Activated T-cell treated with anti-CD3 and anti-CD28 coated beads, Interleukin-2, amount 50 U/mL, for 24 hours (primary cell): ENCODE measurements around the gene PLEKHM3.
"Not testable (repeated sequence)": the region's sequence is repeated elsewhere in the genome, so short reads cannot be mapped to it uniquely, and the experiment has no call there.

ENCODE experiments used
- DNase-seq: peaks from one replicate; pipeline ENCODE4 v3.0.0-alpha.2; 2020
- H3K27ac Mint-ChIP-seq: 2 replicates; pipeline ENCODE4 v1.8.0; 2020; ENCODE audit warnings: mild to moderate bottlenecking, mixed read lengths
- H3K27me3 Mint-ChIP-seq: 2 replicates; pipeline ENCODE4 v1.8.0; 2020; ENCODE audit warnings: mixed read lengths
- H3K36me3 Mint-ChIP-seq: 2 replicates; pipeline ENCODE4 v1.8.0; 2020; ENCODE audit warnings: low read depth, mixed read lengths
- H3K4me1 Mint-ChIP-seq: 2 replicates; pipeline ENCODE4 v1.8.0; 2020; ENCODE audit warnings: low read depth, mixed read lengths
- H3K4me3 Mint-ChIP-seq: 2 replicates; pipeline ENCODE4 v1.8.0; 2020; ENCODE audit warnings: mild to moderate bottlenecking, moderate library complexity, mixed read lengths
- H3K9me3 Mint-ChIP-seq: 2 replicates; pipeline ENCODE4 v1.8.0; 2020; ENCODE audit warnings: mixed read lengths

Gene PLEKHM3

DNA sequence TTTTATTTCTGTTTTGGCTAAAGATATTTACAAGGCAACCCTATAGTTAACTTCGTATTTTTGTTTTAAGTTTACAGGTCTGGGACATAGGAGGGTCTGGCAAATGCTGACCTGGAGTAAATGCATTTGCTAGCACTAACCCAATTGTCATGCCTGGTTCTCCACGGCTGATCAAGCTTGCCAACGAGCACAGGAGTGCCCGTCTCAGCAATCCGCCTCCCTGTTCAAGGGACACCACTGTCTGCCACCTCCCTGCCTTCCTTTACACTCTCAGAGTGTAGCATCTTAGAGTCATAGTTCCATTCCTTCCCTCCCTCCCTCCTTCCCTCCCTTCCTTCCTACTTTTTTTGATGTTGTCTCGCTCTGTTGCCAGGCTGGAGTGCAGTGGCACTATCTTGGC lies 104.6 kb downstream of the PLEKHM3 start:
- H3K9me3 Mint-ChIP-seq: no peaks in the 10 kb centered on the region
- no peak for DNase-seq
- no peak overlapping the region for H3K4me3 Mint-ChIP-seq
- H3K27me3 Mint-ChIP-seq: no peaks in the 10 kb centered on the region
- H3K36me3 Mint-ChIP-seq: peaks cover 9% of the 10 kb centered on the region
- H3K4me1 Mint-ChIP-seq: peaks cover 10% of the 10 kb centered on the region
- H3K27ac Mint-ChIP-seq: no peak overlapping the region

DNA sequence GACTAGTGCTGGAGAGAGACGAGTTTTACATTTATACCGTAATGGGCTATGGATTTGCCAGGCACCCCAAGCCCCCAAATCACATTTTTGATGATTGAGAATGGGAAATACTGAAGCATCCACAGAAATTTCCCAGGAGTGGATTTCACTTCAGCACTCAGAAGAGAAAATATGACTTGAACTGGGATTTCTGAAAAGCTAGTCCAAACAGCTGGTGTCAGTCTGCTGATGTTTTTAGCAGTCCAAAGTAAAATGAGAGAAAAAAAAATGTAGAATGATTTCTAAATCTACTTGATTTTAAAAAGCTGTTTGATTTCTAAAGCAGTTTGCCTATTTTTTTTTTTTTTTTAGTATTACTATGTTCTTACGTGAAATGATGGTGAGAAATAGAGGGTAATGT lies 105.0 kb downstream of the PLEKHM3 start:
- H3K27ac Mint-ChIP-seq: no peak overlapping the region
- H3K27me3 Mint-ChIP-seq: no peaks in the 10 kb centered on the region
- DNase-seq: no peak
- H3K4me1 Mint-ChIP-seq: peaks cover 6% of the 10 kb centered on the region
- H3K36me3 Mint-ChIP-seq: peaks cover 9% of the 10 kb centered on the region
- no peaks in the 10 kb centered on the region for H3K9me3 Mint-ChIP-seq
- no peak overlapping the region for H3K4me3 Mint-ChIP-seq

DNA sequence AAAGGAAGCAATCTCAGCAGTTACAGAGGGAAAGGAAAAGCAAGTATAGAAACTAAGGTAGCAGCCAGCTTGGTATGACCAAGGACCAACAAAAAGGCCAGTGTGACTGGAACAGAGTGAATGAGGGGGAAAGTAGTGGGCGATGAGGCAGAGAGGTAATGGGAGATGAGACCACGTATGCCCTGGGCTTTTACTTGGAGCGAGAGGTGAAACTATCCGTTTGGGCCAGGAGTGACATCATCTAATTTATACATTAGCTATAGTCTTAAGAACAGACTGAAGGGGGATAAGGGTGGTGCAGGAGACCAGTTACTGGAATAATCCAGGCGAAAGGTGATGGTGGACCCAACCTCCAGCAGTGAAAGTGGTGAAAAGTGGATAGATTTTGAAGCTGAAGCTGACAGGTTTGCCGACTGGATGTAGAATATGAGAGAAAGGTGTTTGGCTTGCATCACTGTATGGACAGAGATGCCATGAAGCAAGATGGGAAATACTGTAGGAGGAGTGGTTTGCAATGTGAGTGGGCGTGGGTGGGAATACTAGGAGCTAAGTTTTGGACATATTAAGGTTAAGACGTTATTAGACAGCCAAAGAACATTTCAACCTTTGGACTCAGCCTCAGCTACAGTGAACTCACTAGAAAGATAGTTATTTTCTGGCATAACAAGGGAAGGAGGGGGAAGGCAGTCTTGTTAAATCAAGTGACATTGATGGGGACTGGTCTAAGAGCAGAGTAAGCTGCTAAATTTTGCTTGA lies 106.0 kb downstream of the PLEKHM3 start:
- H3K27me3 Mint-ChIP-seq: no peaks in the 10 kb centered on the region
- no peaks in the 10 kb centered on the region for H3K4me1 Mint-ChIP-seq

DNA sequence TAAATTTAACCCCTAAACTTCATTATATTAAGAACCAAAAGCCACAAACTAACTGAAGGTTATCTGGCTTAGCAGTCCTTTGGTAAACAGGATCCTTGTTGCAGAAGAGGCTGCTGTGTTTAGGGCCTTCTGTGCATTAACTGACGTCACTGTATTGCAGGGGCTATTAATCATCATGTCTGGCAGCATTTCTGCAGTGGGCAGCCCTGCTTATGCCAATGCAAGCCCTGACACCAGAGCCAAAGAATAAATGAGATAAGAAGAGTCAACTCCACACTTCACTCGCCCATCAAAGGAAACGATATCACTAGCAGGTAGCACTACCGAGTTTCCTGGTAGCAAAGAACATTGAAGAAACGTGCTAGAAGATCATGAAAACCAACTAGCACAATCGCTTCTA lies 110.6 kb downstream of the PLEKHM3 start:
- no peak for DNase-seq
- H3K27me3 Mint-ChIP-seq: no peaks in the 10 kb centered on the region
- H3K4me3 Mint-ChIP-seq: no peak overlapping the region
- H3K27ac Mint-ChIP-seq: no peak overlapping the region
- H3K9me3 Mint-ChIP-seq: no peaks in the 10 kb centered on the region
- no peaks in the 10 kb centered on the region for H3K4me1 Mint-ChIP-seq
- peaks cover 18% of the 10 kb centered on the region for H3K36me3 Mint-ChIP-seq

More for the DNA sequence above, 106.0 kb downstream of the PLEKHM3 start:
- Mint-ChIP-seq H3K36me3 (peaks cover 8% of the 10 kb centered on the region), H3K9me3 (no peaks in the 10 kb centered on the region), H3K27ac (no peak overlapping the region), H3K4me3 (no peak overlapping the region)
- no peak for DNase-seq

DNA sequence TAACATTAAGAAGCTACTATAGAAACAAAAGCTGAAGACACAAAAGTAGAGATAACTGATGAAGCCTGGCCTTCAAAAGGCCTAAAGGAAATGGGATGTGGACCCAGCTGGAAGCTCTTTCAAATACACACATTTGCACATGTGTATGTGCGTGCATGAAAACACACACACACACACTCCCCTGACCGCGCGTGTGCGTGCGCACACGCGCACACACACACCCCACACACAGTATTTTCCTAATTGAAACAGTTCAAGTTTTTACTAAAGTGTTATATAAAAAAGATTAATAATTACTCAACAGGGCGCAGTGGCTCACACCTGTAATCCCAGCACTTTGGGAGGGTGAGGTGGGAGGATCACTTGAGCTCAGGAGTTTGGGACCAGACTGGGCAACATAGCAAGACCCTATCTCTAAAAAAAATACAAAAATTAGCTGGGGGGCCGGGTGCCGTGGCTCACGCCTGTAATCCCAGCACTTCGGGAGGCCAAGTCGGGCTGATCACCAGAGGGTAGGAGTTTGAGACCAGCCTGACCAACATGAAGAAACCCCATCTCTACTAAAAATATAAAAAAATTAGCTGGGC lies 111.5 kb downstream of the PLEKHM3 start:
- H3K27ac Mint-ChIP-seq: no peak overlapping the region
- H3K4me1 Mint-ChIP-seq: no peaks in the 10 kb centered on the region
- no peaks in the 10 kb centered on the region for H3K27me3 Mint-ChIP-seq
- peaks cover 19% of the 10 kb centered on the region for H3K36me3 Mint-ChIP-seq
- no peak for DNase-seq
- no peaks in the 10 kb centered on the region for H3K9me3 Mint-ChIP-seq
- no peak overlapping the region for H3K4me3 Mint-ChIP-seq

DNA sequence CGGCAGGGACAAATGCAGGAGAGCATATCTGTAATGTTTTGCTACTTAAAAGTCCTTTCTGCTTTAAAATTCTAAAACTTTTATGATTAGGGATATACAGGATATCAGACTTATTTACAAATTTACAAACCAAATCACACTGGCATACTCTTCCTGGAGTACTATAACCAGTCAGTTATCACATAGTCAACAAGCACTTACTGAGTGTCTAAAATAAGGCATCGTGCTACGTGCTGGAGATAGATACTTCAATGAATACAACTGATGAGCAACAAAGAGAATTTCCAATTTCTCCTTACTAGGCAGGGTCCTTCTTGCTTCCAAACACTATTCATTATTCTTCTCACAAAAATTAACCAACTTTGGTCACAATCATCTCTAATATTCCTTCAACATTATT lies 113.5 kb downstream of the PLEKHM3 start:
- no peaks in the 10 kb centered on the region for H3K27me3 Mint-ChIP-seq
- DNase-seq: no peak
- peaks cover 28% of the 10 kb centered on the region for H3K36me3 Mint-ChIP-seq
- H3K4me1 Mint-ChIP-seq: no peaks in the 10 kb centered on the region
- H3K4me3 Mint-ChIP-seq: no peak overlapping the region
- H3K27ac Mint-ChIP-seq: no peak overlapping the region
- H3K9me3 Mint-ChIP-seq: no peaks in the 10 kb centered on the region

DNA sequence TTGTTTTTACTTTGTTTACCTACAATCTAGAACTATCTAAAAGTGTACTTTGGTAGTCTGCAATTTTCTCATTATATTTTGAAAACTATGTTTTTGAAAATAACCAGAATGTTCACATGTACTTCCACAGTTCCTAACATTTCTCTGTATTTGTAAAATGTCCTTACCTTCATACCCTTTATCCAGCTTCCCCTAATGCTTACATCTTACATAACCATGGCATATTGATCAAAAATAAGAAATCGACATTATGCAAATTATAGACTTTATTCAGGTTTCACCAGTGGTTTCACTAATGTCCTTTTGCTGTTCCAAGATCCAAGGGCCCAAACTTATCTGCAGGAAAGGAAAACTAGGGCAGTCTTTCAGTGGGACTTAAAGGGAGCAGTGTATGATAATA lies 114.1 kb downstream of the PLEKHM3 start:
- DNase-seq: no peak
- no peaks in the 10 kb centered on the region for H3K4me1 Mint-ChIP-seq
- H3K27ac Mint-ChIP-seq: no peak overlapping the region
- no peaks in the 10 kb centered on the region for H3K9me3 Mint-ChIP-seq
- H3K36me3 Mint-ChIP-seq: peaks cover 28% of the 10 kb centered on the region
- no peaks in the 10 kb centered on the region for H3K27me3 Mint-ChIP-seq
- no peak overlapping the region for H3K4me3 Mint-ChIP-seq

DNA sequence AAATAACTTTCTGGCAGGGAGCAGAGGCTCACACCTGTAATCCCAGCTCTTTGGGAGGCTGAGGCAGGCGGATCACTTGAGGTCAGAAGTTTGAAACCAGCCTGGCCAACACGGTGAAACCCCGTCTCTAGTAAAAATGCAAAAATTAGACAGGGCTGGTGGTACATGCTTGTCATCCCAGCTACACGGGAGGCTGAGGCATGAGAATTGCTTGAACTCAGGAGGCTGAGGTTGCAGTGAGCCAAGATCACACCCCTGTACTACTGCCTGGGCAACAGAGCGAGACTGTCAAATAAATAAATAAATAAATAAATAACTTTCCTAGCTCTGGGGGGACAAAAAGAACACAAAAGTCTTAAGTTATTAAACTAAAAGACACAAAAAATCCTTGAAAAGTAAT lies 118.8 kb downstream of the PLEKHM3 start:
- not testable (repeated sequence) for DNase-seq, H3K4me3 Mint-ChIP-seq, H3K27me3 Mint-ChIP-seq, H3K27ac Mint-ChIP-seq, H3K9me3 Mint-ChIP-seq, H3K4me1 Mint-ChIP-seq
- peaks cover 23% of the 10 kb centered on the region for H3K36me3 Mint-ChIP-seq

DNA sequence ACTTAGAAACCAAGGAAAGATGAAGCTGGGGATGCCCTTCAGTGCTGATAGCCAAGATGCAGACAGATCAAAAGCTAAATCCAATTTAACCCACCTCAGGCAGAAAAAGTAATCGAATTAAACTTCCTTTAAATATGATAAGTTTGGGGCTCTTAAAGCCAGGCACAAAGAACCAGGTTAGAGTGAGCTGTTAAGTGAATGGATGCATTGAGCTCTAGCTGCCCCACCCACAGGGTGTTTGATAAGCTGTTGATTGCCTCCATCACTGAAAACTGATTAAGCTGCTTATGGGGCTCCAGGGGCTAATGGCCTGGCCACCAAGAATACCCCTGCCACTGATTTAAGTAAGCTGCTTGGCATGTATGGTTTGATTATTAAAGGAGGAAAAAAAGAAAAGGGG lies 119.8 kb downstream of the PLEKHM3 start:
- peaks cover 4% of the 10 kb centered on the region for H3K4me1 Mint-ChIP-seq

DNA sequence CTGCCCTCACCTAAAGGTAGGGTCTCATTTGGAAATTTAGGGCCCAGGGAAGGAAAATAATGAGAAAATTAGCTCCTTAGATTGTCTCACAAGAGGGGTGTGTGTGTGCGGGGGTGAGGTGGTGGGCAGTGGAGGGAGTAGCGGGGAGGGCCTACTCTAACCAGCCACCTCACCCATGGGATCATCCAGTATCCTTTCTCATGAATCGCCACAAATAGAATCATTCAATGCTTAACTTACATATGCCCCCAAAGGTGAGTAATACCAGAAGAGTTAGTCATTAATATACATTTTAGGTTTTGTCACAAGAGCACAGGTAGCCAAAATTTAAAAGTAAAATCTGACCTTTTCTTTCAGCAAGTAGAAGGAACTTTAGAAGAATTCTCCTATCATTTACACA lies 122.1 kb downstream of the PLEKHM3 start:
- peaks cover 30% of the 10 kb centered on the region for H3K36me3 Mint-ChIP-seq
- no peak overlapping the region for H3K27ac Mint-ChIP-seq
- no peaks in the 10 kb centered on the region for H3K9me3 Mint-ChIP-seq

More for the DNA sequence above, 119.8 kb downstream of the PLEKHM3 start:
- Mint-ChIP-seq H3K36me3 (peaks cover 25% of the 10 kb centered on the region), H3K9me3 (no peaks in the 10 kb centered on the region), H3K4me3 (no peak overlapping the region), H3K27me3 (no peaks in the 10 kb centered on the region), H3K27ac (no peak overlapping the region)
- no peak for DNase-seq

DNA sequence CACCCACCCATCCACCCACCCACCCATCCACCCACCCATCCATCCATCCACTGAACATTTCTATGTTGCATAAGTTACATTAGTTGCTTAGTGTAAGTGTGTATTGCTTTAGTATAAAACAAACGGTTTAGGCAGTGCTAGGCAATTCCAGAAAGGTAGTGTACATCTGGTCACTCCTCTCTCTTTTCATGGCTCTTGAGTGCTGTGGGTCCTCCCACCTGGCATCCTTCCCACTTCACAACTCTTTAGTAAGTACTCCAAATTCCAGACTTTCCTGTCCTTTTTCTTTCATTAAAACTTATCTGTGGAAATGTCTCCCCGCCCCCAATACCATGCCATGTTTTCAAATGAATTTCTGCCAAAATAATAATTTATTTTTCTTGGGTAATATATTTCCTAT lies 122.5 kb downstream of the PLEKHM3 start:
- Mint-ChIP-seq H3K9me3 (no peaks in the 10 kb centered on the region), H3K4me1 (peaks cover 4% of the 10 kb centered on the region), H3K27ac (no peak overlapping the region), H3K4me3 (no peak overlapping the region), H3K36me3 (peaks cover 29% of the 10 kb centered on the region), H3K27me3 (no peaks in the 10 kb centered on the region)
- DNase-seq: no peak

More for the DNA sequence above, 122.1 kb downstream of the PLEKHM3 start:
- Mint-ChIP-seq H3K4me3 (no peak overlapping the region), H3K4me1 (peaks cover 4% of the 10 kb centered on the region), H3K27me3 (no peaks in the 10 kb centered on the region)
- no peak for DNase-seq

DNA sequence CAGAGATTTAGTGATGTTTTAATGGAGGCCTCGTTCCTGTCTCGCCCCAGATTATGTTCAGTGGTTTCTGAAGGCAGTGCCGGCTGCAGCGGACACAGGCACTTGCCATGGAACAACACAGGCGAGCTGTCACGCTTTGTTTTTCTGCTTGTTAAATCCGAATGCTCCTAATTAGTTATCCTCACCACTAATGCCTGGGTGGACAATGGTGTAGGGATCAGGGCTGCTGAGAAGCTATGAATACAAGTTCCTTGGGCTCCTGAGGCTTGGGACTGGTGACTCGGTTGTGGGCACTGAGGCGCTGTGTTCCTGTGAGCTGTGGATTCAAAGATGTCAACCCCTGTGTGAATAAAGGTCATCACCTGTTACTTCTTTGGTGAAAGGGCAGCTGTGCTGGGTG lies 123.5 kb downstream of the PLEKHM3 start:
- H3K9me3 Mint-ChIP-seq: no peaks in the 10 kb centered on the region
- DNase-seq: no peak
- H3K4me3 Mint-ChIP-seq: no peak overlapping the region
- peaks cover 26% of the 10 kb centered on the region for H3K36me3 Mint-ChIP-seq
- no peak overlapping the region for H3K27ac Mint-ChIP-seq
- no peaks in the 10 kb centered on the region for H3K27me3 Mint-ChIP-seq
- peaks cover 4% of the 10 kb centered on the region for H3K4me1 Mint-ChIP-seq

DNA sequence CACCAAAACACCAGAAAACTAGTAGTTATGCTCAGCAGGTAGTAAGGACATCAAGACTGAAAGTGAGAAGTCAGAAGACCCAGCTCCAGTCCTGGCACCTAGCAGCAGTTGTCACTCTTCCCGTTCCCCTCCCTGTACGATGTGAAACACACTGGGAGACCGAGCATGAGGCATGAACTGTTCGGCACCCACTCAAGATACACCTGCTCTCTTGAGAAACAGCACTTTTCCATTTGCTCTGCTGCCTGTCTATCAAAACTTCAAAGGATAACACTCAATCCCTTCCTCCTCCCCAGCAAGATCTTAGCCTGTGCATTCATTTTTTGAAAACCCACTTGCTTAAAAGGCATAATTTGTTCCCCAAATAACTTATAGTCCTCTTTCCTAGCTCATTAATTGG lies 123.9 kb downstream of the PLEKHM3 start:
- Mint-ChIP-seq H3K4me1 (peaks cover 4% of the 10 kb centered on the region), H3K9me3 (no peaks in the 10 kb centered on the region)

DNA sequence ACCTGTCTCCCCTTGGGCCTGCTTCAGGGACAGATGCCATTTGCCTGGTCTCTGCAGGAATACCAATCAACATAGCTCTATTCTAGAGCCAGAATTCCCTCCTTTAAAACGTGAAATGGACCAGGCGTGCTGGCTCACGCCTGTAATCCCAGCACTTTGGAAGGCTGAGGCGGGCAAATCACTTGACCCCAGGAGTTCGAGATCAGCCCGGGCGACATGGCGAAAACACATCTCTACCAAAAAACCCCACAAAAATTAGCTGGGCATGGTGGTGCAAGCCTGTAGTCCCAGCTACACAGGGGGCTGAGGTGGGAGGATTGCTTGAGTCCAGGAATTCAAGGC lies 127.0 kb downstream of the PLEKHM3 start:
- H3K4me3 Mint-ChIP-seq: no peak overlapping the region
- no peak for DNase-seq
- peaks cover 27% of the 10 kb centered on the region for H3K36me3 Mint-ChIP-seq
- peaks cover 2% of the 10 kb centered on the region for H3K4me1 Mint-ChIP-seq
- H3K9me3 Mint-ChIP-seq: no peaks in the 10 kb centered on the region
- no peaks in the 10 kb centered on the region for H3K27me3 Mint-ChIP-seq
- H3K27ac Mint-ChIP-seq: no peak overlapping the region

More for the DNA sequence above, 123.9 kb downstream of the PLEKHM3 start:
- H3K27ac Mint-ChIP-seq: no peak overlapping the region
- no peak for DNase-seq
- no peak overlapping the region for H3K4me3 Mint-ChIP-seq
- peaks cover 26% of the 10 kb centered on the region for H3K36me3 Mint-ChIP-seq
- no peaks in the 10 kb centered on the region for H3K27me3 Mint-ChIP-seq

DNA sequence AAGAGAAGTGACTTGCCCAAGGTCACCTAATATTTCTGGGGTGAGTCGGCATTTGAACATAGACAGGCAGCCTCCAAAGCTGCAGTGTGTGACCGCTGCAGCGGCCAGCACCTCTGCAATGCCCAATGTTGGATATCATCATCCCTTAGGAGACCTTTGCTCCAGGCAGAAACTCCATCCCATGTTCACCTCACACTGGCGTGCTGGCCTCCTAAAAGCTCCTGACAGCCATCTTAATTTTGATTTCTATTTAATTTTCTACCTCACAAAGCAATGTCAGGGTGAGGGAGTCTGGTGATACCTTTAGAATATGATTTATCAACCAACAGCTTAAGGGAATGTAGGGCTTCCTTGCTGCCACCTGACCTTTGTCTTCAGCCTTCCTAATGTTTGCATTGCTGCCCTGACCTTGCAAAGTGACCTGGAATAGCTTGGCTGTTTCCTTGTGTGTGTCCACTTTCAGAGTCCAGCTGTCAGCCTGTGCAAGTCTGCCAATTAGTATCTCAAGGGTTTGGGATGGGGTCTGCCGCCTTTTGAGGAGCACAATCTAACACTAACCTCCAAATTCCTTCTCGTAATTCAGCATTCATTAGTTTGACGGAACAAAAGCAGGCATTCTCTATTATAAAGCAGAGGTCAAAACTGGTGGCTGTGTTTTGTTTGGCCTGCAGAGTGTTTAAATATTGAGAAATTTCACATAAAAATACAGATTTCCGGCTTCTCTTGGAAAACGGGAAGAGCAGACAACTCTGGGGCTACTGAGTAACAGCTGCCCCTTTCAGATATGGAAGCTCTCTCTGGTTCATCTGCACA lies 127.6 kb downstream of the PLEKHM3 start:
- no peaks in the 10 kb centered on the region for H3K9me3 Mint-ChIP-seq
- no peaks in the 10 kb centered on the region for H3K27me3 Mint-ChIP-seq
- H3K27ac Mint-ChIP-seq: no peak overlapping the region
- H3K4me3 Mint-ChIP-seq: no peak overlapping the region
- H3K36me3 Mint-ChIP-seq: peaks cover 25% of the 10 kb centered on the region
- no peaks in the 10 kb centered on the region for H3K4me1 Mint-ChIP-seq
- no peak for DNase-seq
